Activated CD4-positive, alpha-beta memory T cell treated with anti-CD3 and anti-CD28 coated beads for 36 hours (primary cell): ENCODE results near the gene AKNA. TPM values are rescaled to one million over a fixed set of nuclear protein-coding genes. Genes with fewer than 3 reads are reported as not detected.
A peak's percentile ranks its signal among the peaks of the same experiment; 100 is the strongest.

Experiments
- CTCF ChIA-PET: fragments of 350-600 bp; sonication (Branson Sonifier 250); formaldehyde crosslinking; loops from one replicate; lab custom pipeline; 2021; ENCODE audit warnings: antibody characterized with exemption, inconsistent platforms; lab: Charles Lee
- POLR2A ChIA-PET: fragments of 350-600 bp; sonication (Branson Sonifier 250); formaldehyde crosslinking; loops from one replicate; lab custom pipeline; 2021; ENCODE audit warnings: antibody characterized with exemption; lab: Charles Lee
- DNase-seq: peaks from one replicate; pipeline ENCODE4 v3.0.0-alpha.2; 2020
- H3K27ac Mint-ChIP-seq: one replicate; pipeline ENCODE4 v1.8.0; 2021; ENCODE audit warnings: mixed read lengths
- H3K27me3 Mint-ChIP-seq: one replicate; pipeline ENCODE4 v1.8.0; 2021; ENCODE audit warnings: mixed read lengths
- H3K36me3 Mint-ChIP-seq: one replicate; pipeline ENCODE4 v1.8.0; 2021; ENCODE audit warnings: mixed read lengths
- H3K4me1 Mint-ChIP-seq: one replicate; pipeline ENCODE4 v1.8.0; 2021; ENCODE audit warnings: low read depth, mixed read lengths
- H3K4me3 Mint-ChIP-seq: one replicate; pipeline ENCODE4 v1.8.0; 2021; ENCODE audit warnings: mild to moderate bottlenecking, mixed read lengths
- H3K9me3 Mint-ChIP-seq: one replicate; pipeline ENCODE4 v1.8.0; 2021; ENCODE audit warnings: mixed read lengths
- intact Hi-C: fragments of 100-400 bp; cut with micrococcal nuclease; formaldehyde crosslinking; loops from one replicate; pipeline ENCODE4 v1.15.1; 2023
- total RNA-seq, 2 experiments: library from RNA; stranded (reverse); gene quantifications; one replicate each; pipeline ENCODE4 v1.2.3, GENCODE V29; 2021

Gene AKNA, protein sequence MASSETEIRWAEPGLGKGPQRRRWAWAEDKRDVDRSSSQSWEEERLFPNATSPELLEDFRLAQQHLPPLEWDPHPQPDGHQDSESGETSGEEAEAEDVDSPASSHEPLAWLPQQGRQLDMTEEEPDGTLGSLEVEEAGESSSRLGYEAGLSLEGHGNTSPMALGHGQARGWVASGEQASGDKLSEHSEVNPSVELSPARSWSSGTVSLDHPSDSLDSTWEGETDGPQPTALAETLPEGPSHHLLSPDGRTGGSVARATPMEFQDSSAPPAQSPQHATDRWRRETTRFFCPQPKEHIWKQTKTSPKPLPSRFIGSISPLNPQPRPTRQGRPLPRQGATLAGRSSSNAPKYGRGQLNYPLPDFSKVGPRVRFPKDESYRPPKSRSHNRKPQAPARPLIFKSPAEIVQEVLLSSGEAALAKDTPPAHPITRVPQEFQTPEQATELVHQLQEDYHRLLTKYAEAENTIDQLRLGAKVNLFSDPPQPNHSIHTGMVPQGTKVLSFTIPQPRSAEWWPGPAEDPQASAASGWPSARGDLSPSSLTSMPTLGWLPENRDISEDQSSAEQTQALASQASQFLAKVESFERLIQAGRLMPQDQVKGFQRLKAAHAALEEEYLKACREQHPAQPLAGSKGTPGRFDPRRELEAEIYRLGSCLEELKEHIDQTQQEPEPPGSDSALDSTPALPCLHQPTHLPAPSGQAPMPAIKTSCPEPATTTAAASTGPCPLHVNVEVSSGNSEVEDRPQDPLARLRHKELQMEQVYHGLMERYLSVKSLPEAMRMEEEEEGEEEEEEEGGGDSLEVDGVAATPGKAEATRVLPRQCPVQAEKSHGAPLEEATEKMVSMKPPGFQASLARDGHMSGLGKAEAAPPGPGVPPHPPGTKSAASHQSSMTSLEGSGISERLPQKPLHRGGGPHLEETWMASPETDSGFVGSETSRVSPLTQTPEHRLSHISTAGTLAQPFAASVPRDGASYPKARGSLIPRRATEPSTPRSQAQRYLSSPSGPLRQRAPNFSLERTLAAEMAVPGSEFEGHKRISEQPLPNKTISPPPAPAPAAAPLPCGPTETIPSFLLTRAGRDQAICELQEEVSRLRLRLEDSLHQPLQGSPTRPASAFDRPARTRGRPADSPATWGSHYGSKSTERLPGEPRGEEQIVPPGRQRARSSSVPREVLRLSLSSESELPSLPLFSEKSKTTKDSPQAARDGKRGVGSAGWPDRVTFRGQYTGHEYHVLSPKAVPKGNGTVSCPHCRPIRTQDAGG (N-terminal part only)
- 100 to 1,000 TPM; 127 to 130 TPM for total RNA-seq

DNA sequence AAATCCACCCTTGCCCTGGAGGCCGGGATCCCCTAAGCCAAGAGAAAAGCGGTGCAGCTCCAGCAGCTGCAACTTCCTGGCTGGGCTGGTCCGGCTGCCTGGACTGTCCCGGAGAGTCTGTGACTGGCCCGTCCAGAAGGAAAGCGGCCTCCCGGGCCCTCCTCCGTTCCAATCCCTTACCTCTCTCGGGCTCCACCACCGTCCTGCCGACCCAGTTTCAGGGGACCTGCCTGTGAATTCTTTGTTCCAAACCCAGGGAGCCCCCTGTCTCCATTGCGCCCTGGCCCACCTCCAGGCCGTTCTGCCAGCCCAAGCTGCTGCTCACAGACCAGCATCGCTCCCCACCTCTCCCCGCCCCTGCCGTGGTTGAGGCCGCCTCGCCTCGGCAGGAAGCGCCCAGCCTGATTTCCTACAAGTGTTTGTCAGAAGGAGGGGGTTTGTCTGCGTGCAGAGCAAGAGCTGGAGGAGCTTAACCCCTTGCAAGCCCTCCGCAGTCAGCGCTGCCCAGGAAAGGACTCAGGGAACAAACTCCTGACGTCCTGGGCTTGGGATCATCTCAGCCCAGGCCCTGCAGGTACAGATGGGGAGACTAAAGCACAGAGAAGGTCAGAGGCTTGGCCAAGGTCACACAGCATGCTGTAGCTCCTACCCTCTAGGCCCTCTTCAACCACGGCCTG lies at the start of gene AKNA:
AKNA (minus strand) TSS at position 303 of the 677 bp plus-strand sequence. CDS start 6,649 bp downstream, outside the sequence.
- Mint-ChIP-seq H3K4me3 (peak within 1 kb of the TSS; percentile 99), H3K36me3 (peaks cover 48% of the 10 kb centered on the region), H3K27me3 (no peaks in the 10 kb centered on the region), H3K27ac (peak within 1 kb of the TSS; percentile 94), H3K4me1 (peaks cover 64% of the 10 kb centered on the region), H3K9me3 (no peaks in the 10 kb centered on the region)
- peak; percentile 89 for DNase-seq
- ChIA-PET POLR2A (interaction anchor here (0.8 to 8.9 kb wide), 9 partner anchors 8 to 200 kb away, joined by 3 to 100 read pairs (median 12); partner anchors contain the start of gene ATP6V1G1), CTCF (interaction anchor here (1.1 to 7.5 kb wide), 9 partner anchors 8 to 266 kb away, joined by 4 to 78 read pairs (median 6); no protein-coding TSS in a partner anchor)
- intact Hi-C loops: loop anchor here (2.0 to 5.0 kb wide), 5 partner anchors 49 to 604 kb away; partner anchors contain the start of gene ATP6V1G1

- H3K27ac Mint-ChIP-seq: no peak overlapping the region
- H3K27me3 Mint-ChIP-seq: no peaks in the 10 kb centered on the region
- intact Hi-C loops: loop anchor here (10.0 kb wide), 1 partner anchor 217 kb away; the partner anchor contains the start of gene TEX53
- no peak overlapping the region for H3K4me3 Mint-ChIP-seq
- H3K36me3 Mint-ChIP-seq: no peaks in the 10 kb centered on the region
- DNase-seq: no peak
- ChIA-PET POLR2A (no interaction called here), CTCF (interaction anchor here (6.3 kb wide), 1 partner anchor 216 kb away, joined by 61 read pairs; no protein-coding TSS in a partner anchor)
- H3K9me3 Mint-ChIP-seq: no peaks in the 10 kb centered on the region
- peaks cover 3% of the 10 kb centered on the region for H3K4me1 Mint-ChIP-seq
Observed at GRCh38 chr9:114437401-114437893, 49.7 kb upstream of the AKNA start.

GRCh38 chr9:114434878-114435311 lies 47.1 kb upstream of the AKNA start:
- intact Hi-C loops: loop anchor here (5.0 to 10.0 kb wide), 2 partner anchors 72 to 220 kb away; partner anchors contain the start of genes TEX53 and WHRN
- peak; percentile 17 for DNase-seq
- POLR2A ChIA-PET: no interaction called here

DNA sequence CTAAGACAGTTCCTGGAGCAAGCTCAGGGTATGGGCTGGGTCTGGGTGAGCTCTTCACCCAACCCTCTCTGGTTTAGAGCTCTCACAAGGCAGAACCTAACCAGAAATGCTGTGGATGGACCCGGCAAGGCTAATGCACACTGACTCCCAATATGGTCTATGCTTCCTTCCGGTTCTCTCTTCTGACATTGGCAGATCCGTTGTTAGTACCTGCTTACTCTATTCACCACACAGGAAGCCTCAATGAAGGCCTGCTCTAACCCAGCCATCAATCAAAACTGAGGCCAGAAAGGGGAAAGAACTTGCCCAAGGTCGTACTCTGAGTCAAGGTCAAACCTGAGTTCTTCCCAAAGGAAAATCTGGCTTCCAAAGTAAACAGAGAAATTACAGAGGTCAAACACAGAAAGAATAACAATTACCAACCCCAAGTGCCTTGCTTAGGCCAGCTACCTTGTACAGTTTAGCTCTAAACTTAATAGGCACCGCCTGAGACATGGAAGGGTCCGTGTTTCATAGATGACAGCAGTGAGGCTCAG lies 46.0 kb upstream of the AKNA start:
- intact Hi-C loops: loop anchor here (5.0 to 10.0 kb wide), 2 partner anchors 74 to 221 kb away; partner anchors contain the start of genes TEX53 and WHRN
- Mint-ChIP-seq H3K4me3 (no peak overlapping the region), H3K36me3 (no peaks in the 10 kb centered on the region), H3K27me3 (no peaks in the 10 kb centered on the region), H3K9me3 (no peaks in the 10 kb centered on the region), H3K4me1 (peaks cover 3% of the 10 kb centered on the region), H3K27ac (no peak overlapping the region)
- POLR2A ChIA-PET: no interaction called here
- CTCF ChIA-PET: interaction anchor here (0.9 to 6.3 kb wide), 7 partner anchors 17 to 219 kb away, joined by 3 to 61 read pairs (median 3); no protein-coding TSS in a partner anchor
- no peak for DNase-seq

More at GRCh38 chr9:114434878-114435311, 47.1 kb upstream of the AKNA start:
- Mint-ChIP-seq H3K36me3 (no peaks in the 10 kb centered on the region), H3K27me3 (no peaks in the 10 kb centered on the region), H3K27ac (no peak overlapping the region), H3K9me3 (no peaks in the 10 kb centered on the region), H3K4me1 (peaks cover 3% of the 10 kb centered on the region), H3K4me3 (no peak overlapping the region)
- CTCF ChIA-PET: interaction anchor here (0.6 to 6.3 kb wide), 10 partner anchors 20 to 585 kb away, joined by 3 to 61 read pairs (median 5); partner anchors contain the start of gene ATP6V1G1

GRCh38 chr9:114433086-114433485 lies 45.3 kb upstream of the AKNA start:
- Mint-ChIP-seq H3K9me3 (no peaks in the 10 kb centered on the region), H3K27ac (no peak overlapping the region), H3K4me3 (no peak overlapping the region), H3K4me1 (peaks cover 3% of the 10 kb centered on the region), H3K36me3 (no peaks in the 10 kb centered on the region), H3K27me3 (no peaks in the 10 kb centered on the region)
- ChIA-PET CTCF (interaction anchor here (0.9 to 6.3 kb wide), 6 partner anchors 18 to 220 kb away, joined by 3 to 61 read pairs (median 4); no protein-coding TSS in a partner anchor), POLR2A (no interaction called here)
- intact Hi-C loops: loop anchor here (5.0 to 10.0 kb wide), 2 partner anchors 74 to 222 kb away; partner anchors contain the start of genes TEX53 and WHRN
- DNase-seq: no peak

- no peak for DNase-seq
- Mint-ChIP-seq H3K4me3 (no peak overlapping the region), H3K36me3 (no peaks in the 10 kb centered on the region), H3K9me3 (no peaks in the 10 kb centered on the region), H3K27me3 (no peaks in the 10 kb centered on the region), H3K4me1 (peaks cover 3% of the 10 kb centered on the region), H3K27ac (no peak overlapping the region)
- ChIA-PET POLR2A (no interaction called here), CTCF (interaction anchor here (1.1 to 4.6 kb wide), 3 partner anchors 26 to 221 kb away, joined by 3 to 19 read pairs (median 9); no protein-coding TSS in a partner anchor)
- intact Hi-C loops: loop anchor here (5.0 to 10.0 kb wide), 2 partner anchors 75 to 222 kb away; partner anchors contain the start of genes TEX53 and WHRN
Observed at GRCh38 chr9:114432323-114433067, 44.7 kb upstream of the AKNA start.

DNA sequence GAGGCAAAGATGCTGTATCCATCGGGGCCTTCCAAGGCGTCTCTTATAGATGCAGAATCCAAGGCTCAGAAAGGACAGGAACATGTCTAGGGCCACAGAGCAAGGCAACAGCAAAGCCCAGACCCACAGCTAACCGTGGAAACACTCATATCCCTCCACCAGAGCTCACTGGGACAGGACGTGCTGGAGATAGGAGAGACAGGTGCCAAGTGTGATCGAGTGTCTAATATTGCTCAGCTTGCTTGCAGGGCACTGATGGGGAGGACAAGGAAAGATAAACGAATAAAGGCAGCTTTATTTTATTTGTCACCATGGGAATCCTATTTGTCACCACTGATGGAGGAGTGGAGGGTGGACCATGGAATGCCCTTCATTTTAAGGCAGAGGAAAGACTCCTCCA lies 44.0 kb upstream of the AKNA start:
- H3K27ac Mint-ChIP-seq: no peak overlapping the region
- no peaks in the 10 kb centered on the region for H3K27me3 Mint-ChIP-seq
- peaks cover 3% of the 10 kb centered on the region for H3K4me1 Mint-ChIP-seq
- CTCF ChIA-PET: interaction anchor here (1.7 kb wide), 1 partner anchor 222 kb away, joined by 9 read pairs; no protein-coding TSS in a partner anchor
- POLR2A ChIA-PET: no interaction called here
- DNase-seq: no peak
- H3K4me3 Mint-ChIP-seq: no peak overlapping the region
- no peaks in the 10 kb centered on the region for H3K36me3 Mint-ChIP-seq
- intact Hi-C loops: loop anchor here (5.0 to 10.0 kb wide), 2 partner anchors 76 to 223 kb away; partner anchors contain the start of genes TEX53 and WHRN
- H3K9me3 Mint-ChIP-seq: no peaks in the 10 kb centered on the region

DNA sequence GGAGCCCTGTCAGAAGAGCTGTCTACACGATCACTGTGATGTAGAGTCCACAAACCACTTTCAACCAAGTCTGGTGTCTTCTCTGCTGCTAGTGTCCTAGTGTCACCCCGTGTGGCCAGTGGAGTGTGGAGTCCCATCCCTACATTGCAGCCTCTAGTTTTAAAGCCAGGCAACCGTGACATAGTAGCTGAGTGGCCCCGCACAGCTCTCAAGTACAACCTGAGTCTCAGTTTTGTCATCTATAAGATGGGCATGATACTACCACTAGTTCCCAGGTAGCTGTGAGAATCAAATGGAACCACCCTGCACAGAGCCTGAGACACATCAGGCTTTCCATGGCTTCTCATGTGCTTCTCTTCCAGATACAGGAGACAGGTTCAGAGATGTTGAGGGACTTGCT lies 43.2 kb upstream of the AKNA start:
- Mint-ChIP-seq H3K36me3 (no peaks in the 10 kb centered on the region), H3K4me1 (peaks cover 3% of the 10 kb centered on the region), H3K27ac (no peak overlapping the region), H3K4me3 (no peak overlapping the region), H3K9me3 (no peaks in the 10 kb centered on the region), H3K27me3 (no peaks in the 10 kb centered on the region)
- intact Hi-C loops: loop anchor here (5.0 to 10.0 kb wide), 2 partner anchors 76 to 224 kb away; partner anchors contain the start of genes TEX53 and WHRN
- no peak for DNase-seq
- POLR2A ChIA-PET: no interaction called here
- CTCF ChIA-PET: interaction anchor here (1.7 kb wide), 1 partner anchor 222 kb away, joined by 9 read pairs; no protein-coding TSS in a partner anchor

- H3K27ac Mint-ChIP-seq: no peak overlapping the region
- intact Hi-C loops: loop anchor here (5.0 to 10.0 kb wide), 2 partner anchors 77 to 224 kb away; partner anchors contain the start of genes TEX53 and WHRN
- DNase-seq: no peak
- CTCF ChIA-PET: no interaction called here
- no peaks in the 10 kb centered on the region for H3K27me3 Mint-ChIP-seq
- POLR2A ChIA-PET: no interaction called here
- H3K36me3 Mint-ChIP-seq: no peaks in the 10 kb centered on the region
- no peaks in the 10 kb centered on the region for H3K9me3 Mint-ChIP-seq
- peaks cover 3% of the 10 kb centered on the region for H3K4me1 Mint-ChIP-seq
- H3K4me3 Mint-ChIP-seq: no peak overlapping the region
Observed at GRCh38 chr9:114430457-114430856, 42.7 kb upstream of the AKNA start.
